HG02763 (cell line): ENCODE measurements around the gene SPDYE16.
"Not testable (repeated sequence)": the region's sequence is repeated elsewhere in the genome, so short reads cannot be mapped to it uniquely, and the experiment has no call there.

ENCODE experiments used
- ATAC-seq: cut with Tn5 transposase; IDR thresholded peaks from one replicate; pipeline ENCODE4 v1.9.1; 2021; ENCODE audit warnings: mild to moderate bottlenecking, moderate library complexity; ENCODE audit not compliant: unreplicated experiment

SPDYE16 gene, protein sequence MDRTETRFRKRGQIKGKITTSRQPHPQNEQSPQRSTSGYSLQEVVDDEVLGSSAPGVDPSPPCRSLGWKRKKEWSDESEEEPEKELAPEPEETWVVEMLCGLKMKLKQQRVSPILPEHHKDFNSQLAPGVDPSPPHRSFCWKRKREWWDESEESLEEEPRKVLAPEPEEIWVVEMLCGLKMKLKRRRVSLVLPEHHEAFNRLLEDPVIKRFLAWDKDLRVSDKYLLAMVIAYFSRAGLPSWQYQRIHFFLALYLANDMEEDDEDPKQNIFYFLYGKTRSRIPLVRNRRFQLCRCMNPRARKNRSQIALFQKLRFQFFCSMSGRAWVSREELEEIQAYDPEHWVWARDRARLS

DNA sequence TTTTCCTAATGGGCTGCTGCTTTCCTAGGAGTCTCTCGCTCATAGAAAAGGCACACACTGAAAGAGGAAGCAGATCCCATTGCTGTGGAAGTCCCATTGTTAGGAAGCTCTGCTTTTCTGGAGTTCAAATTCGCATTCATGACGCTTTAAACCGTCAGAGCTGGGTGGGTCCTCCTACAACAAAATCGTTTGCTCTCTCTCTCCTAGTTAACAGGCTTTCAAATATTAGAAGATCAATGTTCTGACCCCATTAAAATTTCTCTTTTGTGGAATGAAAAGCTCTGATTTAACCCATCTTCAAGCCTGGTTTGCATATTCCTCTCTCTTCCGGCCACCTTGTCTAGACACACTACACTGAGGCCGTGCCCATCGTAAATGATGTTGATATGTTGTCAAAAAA is at the start of gene SPDYE16:
Gene SPDYE16 (minus strand): TSS at position 101 of the 400 bp plus-strand sequence. CDS start 1,838 bp downstream, outside the sequence.
- not testable (repeated sequence) for ATAC-seq

DNA sequence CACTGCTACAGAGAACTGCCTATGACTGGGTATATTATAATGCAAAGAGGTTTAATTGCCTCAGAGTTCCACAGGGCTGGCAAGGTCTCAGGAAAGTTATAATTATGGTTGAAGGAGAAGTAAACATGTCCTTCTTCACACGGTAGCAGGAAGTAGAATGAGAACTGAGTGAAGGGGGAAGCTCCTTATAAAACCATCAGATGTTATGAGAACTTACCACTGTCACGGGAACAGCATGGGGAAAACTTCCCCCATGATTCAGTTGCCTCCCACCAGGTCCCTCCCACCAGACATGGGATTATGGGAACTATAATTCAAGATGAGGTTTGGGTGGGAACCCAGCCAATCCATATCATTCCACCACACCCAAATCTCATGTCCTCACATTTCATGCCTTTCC is 49.6 kb upstream of the SPDYE16 start:
- not testable (repeated sequence) for ATAC-seq

DNA sequence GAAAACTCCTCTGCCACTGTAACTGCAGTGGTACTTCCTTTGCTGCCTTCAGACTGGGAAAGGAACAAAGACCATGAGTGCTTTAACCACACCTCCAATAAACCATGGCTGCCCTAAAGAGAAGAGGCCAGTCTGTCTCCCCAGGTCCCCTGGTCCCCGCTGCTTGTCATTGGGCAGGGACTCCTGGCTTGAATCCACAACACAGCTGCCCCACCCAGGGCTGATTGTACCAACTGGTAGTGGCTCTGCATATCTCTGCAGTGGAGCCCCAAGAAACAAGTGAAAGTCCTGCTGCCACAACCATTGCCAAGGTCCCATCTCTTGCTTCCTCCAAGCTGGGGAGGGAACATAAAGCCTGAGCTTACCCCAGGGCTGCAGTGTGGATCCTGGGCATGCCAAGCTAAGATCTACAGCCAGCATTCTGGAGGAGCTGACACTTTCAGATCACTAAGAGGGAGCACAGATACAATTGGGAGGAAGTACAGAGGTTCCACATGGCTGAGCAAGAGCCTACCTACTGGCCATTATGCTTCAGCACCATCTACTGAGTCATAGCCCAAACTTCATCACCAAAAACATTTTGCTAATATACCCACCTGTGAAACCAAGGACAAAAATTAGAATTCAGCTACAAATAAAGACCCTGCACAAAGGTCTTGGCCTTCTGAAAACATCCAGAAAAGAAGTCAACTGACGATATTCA is 48.7 kb upstream of the SPDYE16 start:
- ATAC-seq: peak; percentile 78

DNA sequence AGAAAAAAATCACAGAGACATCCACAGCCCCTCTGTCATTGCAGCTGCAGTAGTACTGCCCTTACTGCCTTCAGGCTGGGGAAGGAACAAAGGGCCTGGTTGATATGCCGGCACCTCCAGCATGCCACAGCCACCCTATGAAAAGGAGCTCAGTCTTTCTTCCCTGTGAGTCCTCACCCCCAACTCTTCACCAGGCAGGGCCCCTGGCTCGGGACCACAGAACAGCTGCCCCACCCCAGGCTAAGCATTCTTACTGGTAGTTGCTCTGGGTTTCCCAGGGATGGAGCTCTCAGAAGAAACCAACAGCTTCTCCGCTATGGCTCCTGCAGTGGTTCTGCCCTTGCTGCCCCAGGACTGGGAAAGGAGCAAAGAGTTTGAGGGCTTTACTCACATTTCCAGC is 47.9 kb upstream of the SPDYE16 start:
- not testable (repeated sequence) for ATAC-seq

DNA sequence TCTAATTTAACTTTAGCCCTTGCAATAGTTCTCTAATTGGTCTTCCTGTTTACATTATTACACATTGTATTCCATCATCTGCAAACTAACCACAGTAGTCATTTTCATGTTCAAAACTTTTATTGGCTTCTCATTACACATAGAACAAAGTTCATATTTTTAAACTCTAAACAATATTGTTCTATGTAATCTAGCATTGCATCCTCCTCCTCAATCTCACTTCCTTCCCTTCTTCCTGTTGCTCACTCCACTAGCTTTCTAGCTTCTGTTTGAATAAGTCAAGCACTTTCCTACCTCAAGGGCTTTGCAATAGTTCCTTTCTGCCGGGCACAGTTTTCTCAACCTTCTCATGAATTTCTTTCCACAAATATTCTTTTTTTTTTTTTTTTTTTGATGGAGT is 45.5 kb upstream of the SPDYE16 start:
- not testable (repeated sequence) for ATAC-seq

DNA sequence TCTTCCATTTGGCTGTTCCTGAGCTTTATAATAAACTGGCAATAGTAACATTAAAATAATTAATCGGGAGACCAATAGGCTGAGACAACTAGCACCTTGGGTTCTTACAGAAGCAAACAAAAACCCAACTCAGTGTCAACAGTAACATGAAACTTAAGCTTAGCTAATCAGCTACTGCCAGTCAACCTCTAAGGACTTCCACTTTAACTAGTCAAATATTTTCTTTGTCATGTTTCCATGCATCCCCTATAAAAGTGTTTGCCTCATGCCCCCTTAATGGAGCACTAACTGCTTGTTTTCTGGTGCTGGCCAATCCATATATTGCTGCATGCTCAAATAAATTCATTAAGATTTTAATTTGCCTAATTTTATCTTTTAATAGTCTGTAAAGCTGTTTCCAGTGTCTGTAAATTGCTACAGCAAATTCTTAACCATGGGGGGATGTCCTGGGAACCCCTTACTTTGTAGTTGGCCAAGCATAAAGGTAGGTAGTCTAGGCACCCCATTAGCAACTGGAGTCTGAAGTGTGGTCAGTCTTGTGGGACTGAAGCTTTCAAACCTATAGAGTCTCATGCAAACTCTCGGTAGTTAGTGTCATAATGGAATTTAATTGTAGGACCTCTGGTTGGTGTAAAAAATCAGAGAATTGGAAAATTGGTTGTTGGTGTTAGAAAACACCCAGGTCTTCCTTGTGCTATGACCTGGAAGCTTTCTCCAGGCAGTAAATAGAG is 43.7 kb upstream of the SPDYE16 start:
- ATAC-seq: not testable (repeated sequence)

DNA sequence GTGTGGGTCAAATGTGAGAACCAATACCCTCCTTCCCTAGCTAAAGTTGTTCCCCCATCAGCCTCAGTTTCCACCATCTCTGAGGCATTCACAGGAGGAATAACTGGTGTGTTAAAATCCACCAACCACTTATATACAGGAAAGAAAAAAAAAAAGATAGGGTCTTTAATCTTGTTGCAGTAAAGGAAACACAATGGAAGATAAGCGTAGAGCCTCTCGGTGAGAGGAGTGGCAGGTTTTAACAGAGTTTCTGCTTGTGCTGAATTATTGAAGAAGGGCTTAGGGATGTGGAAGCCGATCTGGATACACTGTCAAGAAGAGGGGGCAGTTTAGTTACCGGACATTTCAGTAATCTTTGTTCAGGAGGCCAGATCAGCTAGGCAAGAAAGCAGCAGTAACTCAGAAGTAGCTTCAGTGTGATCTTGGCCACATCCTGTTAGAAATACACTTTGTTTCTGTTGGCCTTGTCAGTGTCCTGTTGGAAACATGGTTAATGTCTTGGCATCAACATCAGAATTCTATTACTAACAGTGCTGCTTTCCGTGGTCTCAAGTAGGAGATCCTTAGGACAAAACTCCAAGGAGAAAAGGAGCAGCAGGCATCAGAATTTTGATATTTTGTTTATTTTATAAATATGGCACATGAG is 40.7 kb upstream of the SPDYE16 start:
- not testable (repeated sequence) for ATAC-seq

DNA sequence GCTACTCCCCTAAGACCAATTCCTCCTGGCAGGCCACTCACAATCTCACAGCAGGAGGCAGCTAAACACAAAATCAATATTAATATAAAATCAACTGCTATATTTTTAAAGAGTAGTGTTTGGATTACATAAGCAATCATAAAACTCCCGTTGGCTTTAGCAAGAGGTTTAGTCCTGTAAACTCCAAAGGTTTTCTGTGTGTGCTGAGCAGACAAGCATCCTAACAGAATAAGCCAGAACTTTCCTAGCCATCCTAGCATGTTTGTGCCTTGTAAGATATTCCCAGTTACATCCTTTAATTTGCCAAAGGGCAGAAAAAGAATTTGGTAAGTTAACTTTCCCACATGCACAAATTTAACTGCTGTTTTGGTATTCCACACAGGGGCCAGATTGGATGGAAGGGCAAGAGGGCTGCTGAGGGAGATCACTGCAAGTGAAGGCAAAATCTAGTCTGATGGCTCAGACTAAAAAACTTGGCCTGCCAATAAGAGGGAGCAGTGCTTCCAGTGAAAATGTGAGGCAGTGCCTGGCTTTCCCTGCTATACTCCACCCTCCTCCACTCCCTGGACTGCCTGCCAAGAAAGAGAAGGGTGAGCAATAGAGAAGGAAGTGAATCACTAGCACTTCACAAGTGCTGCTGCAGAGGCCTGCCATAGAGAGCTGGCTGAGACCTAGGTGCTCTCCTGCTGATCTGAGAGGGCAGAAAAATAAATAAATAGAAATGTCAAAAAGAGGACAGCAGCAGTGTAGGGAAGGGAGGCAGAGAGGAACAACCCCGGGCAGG is 39.9 kb upstream of the SPDYE16 start:
- ATAC-seq: not testable (repeated sequence)

DNA sequence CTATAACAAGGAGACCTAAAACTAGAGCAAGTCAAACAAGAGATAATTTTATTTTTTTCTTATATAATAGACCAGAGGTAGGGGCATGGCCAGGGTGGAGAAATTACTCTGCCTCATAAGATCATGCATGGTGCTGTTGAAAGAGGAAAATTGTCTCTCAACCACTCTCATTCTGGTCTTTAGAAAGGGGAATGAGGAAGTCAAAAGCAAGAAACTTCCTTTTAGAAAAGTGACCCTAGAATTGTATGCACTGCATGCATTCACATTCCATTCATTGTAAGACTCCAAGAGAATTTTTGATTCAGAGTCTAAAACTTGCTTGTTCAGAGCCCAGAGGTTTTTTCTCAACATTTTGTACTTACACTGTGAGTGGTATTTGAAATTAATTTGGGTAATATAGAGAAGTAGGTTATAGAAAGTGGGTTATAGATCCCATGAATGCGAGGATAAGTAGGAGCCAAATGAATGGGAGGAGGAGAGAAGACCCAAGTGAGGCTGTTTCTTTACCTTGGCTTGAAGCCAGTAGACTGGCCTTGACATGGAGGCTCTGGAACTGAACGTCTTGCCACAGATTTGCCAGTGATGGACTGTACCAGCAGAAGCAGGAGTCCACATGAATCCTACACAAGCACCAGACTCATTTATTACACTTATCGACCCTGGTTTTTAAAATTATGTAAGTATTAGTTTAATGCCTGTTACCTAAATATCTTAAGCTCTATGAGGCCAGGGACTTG is 33.0 kb upstream of the SPDYE16 start:
- ATAC-seq: not testable (repeated sequence)

DNA sequence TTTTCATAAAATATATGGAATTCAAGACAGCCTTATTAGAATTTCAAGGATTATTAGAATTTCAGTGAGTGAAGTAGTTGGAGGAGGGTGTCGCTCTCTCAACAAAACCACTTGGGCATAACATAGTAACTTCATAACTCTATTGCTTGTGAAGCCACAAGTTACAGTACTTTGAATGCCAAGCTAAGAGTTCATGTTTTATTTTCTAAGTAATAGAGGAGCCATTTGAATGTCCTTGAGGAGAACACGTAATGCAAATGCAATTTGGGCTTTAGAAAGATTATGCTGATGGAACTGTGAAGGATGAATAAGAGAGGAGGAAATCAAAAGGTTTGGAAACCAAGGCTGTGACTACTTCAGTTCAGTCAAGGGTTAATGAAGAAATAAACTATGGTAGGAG is 32.3 kb upstream of the SPDYE16 start:
- ATAC-seq: not testable (repeated sequence)

DNA sequence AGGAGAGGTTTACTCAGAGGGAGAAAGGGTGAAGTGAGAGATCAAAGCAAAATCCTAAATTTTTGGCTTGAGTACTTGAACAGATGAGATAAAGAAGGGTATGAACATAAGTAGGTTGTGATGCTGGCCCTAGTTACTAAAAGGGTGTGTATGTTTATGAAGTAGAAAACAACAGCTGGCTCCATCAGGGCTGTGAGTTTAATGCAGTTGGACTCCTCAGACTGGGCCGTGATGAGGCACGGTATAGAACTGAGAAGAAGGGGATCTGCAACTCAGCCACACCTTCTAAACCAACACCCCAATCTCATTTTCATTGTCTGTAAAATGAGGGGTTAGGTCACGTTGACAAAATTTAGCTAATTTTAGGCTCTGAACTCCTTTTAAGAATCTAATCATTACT is 29.2 kb upstream of the SPDYE16 start:
- not testable (repeated sequence) for ATAC-seq

DNA sequence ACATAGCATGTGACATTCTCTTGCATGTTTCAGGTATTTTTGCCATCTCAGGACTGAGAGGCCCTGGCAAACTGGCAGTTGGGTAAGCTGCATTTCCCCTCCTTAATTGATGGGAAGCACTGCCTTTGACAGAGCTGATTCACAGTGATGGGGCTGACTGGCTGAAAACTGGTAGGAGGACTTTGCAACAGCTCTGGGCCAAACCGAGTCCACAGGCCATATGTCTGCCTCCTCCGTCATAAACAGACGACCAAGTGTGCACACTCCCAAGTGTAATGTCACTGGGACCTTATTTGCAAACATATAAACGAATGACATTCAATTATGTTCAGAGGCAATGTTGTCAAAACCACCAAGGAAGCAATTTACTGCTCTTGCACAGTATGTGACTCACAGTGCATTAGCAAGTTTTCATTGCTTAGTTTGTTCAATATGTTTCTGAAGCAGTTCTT is 27.3 kb upstream of the SPDYE16 start:
- not testable (repeated sequence) for ATAC-seq

DNA sequence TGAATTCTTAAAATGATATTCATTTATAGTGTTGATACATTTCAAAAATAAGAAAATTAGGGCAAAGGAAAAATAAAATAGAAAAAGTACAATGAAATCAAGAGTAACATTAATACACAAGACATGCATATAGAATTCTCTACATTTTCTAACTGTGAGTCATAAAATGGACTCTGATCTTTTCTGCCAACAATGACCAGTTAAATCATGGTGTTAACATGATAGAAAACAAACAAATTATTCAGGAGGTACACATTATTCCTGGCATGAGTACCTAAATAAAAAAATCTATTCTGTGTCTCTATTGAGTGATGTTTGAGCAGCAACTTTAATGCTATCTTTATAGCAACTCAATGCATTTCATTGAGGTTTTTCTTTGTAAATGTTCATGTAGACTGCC is 25.6 kb upstream of the SPDYE16 start:
- ATAC-seq: not testable (repeated sequence)

DNA sequence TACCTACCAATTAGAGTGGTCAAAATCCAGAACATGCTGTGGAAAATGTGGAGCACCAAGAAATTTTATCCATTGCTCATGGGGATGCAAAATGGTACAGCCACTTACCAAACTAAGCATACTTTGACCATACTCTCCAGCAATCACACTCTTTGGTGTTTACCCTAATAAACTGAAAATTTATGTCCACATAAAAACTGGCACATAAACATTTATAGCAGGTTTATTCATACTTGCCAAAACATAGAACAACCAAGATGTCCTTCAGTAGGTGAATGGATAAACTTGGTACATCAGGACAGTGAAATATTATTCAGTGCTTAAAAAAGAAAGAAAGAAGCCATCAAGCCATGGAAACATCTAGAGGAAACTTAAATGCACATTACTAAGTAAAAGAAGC is 24.7 kb upstream of the SPDYE16 start:
- ATAC-seq: not testable (repeated sequence)

DNA sequence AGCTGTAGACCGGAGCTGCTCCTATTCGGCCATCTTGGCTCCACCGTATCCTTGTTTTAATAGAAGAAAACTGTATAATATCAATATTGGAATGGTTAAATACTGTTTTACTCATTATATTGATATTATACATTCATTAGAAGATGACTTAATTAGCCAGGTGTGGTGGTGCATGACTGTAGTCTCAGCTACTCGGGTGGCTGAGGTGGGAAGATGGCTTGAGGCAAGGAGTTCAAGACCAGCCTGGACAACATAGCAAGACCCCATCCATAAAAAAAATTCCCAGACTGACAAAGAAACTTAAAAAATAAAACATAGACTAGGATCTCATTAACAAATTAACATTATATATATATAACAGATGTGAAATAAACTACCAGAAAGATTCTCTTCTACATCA is 24.2 kb upstream of the SPDYE16 start:
- not testable (repeated sequence) for ATAC-seq

DNA sequence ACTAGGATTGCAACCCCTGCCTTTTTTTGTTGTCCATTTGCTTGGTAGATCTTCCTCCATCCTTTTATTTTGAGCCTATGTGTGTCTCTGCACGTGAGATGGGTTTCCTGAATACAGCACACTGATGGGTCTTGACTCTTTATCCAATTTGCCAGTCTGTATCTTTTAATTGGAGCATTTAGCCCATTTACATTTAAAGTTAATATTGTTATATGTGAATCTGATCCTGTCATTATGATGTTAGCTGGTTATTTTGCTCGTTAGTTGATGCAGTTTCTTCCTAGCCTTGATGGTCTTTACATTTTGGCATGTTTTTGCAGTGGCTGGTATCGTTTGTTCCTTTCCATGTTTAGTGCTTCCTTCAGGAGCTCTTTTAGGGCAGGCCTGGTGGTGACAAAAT is 21.9 kb upstream of the SPDYE16 start:
- ATAC-seq: not testable (repeated sequence)

DNA sequence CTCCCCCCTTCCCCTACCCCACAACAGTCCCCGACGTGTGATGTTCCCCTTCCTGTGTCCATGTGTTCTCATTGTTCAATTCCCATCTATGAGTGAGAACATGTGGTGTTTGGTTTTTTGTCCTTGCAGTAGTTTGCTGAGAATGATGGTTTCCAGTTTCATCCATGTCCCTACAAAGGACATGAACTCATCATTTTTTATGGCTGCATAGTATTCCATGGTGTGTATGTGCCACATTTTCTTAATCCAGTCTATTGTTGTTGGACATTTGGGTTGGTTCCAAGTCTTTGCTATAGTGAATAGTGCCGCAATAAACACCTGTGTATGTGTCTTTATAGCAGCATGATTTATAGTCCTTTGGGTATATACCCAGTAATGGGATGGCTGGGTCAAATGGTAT is 18.2 kb upstream of the SPDYE16 start:
- not testable (repeated sequence) for ATAC-seq

DNA sequence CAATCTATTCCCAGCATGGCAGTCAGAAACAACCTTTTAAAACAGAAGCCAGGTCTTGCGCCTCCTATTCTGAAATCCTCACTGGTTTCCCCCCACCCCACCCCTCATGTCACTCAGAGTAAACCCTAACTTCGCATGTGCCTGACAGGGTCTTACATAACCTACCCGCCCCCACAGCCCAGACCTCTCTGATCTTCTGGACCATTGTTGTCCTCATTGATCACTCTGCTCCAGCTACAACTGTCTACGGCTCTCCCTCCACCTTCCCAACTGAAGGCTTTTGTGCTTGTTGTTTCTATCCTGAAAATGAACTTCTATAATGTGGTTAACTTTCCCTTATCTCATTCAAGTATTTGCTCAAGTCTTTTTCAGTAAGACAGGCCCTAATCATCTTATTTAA is 17.1 kb upstream of the SPDYE16 start:
- not testable (repeated sequence) for ATAC-seq

DNA sequence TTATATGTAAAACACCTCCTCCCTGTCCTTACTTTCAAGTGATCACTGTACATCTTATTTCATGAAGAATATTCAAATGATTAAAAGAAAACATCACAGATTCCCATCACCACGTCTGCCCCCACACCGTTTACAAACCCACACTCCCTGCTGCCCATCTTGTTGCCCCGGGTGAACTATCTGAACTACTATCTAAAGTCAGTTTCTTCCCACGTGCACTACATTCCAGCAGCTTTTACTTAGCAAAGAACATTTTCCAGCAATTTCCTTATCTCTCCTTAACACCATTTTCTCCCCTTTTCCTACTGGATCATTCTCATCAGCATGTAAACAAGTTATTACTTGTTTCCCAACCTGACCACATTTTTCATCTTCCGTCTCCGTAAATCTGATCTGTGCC is 16.6 kb upstream of the SPDYE16 start:
- ATAC-seq: not testable (repeated sequence)
